ENCODE data around the gene TMEM190.

Gene TMEM190

GRCh38 chr19:55353803-55354697 is 22.6 kb upstream of the TMEM190 start:
- H3K9me3 ChIP-seq (ENCODE audit: control insufficient read depth, low read depth, low read length) = no peaks in the 10 kb centered on the region
- no peak overlapping the region for H3K27ac ChIP-seq (ENCODE audit: low read length)
- peaks cover 63% of the 10 kb centered on the region for H3K27me3 ChIP-seq (ENCODE audit: control insufficient read depth, insufficient read depth, low read length)
- peaks cover 12% of the 10 kb centered on the region for H3K4me1 ChIP-seq (ENCODE audit: control insufficient read depth, low read depth, low read length)
- H3K9ac ChIP-seq (ENCODE audit: low read length) = no peak overlapping the region
- H3K36me3 ChIP-seq (ENCODE audit: control insufficient read depth, low read depth, low read length) = no peaks in the 10 kb centered on the region
- H3K4me3 ChIP-seq (ENCODE audit: low read length) = peak overlapping the region; percentile 68

- Histone ChIP-seq H3K9ac (ENCODE audit: low read length) (no peak within 1 kb of the TSS), H3K9me3 (ENCODE audit: control insufficient read depth, low read depth, low read length) (no peaks in the 10 kb centered on the region), H3K4me3 (ENCODE audit: low read length) (peak within 1 kb of the TSS; percentile 68), H3K36me3 (ENCODE audit: control insufficient read depth, low read depth, low read length) (no peaks in the 10 kb centered on the region), H3K27ac (ENCODE audit: low read length) (no peak within 1 kb of the TSS), H3K27me3 (ENCODE audit: control insufficient read depth, insufficient read depth, low read length) (peaks cover 63% of the 10 kb centered on the region), H3K4me1 (ENCODE audit: control insufficient read depth, low read depth, low read length) (peaks cover 10% of the 10 kb centered on the region)
Observed at GRCh38 chr19:55354698-55355212, 21.9 kb upstream of the TMEM190 start, which contains the start of gene COX6B2. Gene COX6B2 (minus strand): TSS chr19:55354719. CDS start chr19:55354521, 198 bp downstream.

DNA sequence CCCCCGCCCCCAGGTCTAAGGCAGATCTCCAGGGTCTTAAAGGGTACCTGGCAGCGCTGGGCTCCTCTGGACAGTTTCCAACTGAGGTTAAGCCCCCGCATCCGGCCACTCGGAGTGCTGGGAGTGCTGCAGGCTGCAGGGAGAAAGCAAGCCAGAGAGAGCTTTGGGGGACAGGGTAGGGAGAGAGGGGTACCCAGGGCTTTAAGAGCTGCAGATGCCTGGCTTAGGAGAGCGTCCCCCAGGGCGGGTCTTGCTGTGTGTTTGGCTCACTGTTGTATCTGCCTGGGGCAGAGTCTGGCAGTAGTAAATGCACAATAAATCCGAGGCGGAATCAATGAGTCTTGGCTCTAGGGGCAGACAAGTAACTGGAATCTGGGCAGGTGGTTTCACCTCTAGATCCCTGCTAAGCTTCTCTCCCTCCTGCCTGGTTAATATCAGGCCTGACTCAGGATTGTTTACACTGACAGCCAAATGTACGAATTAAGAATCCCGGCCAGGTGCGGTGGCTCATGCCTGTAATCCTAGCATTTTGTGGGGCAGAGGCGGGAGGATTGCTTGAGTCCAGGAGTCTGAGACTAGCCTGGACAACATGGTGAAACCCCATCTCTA is 21.3 kb upstream of the TMEM190 start:
- H3K9me3 ChIP-seq (ENCODE audit: control insufficient read depth, low read depth, low read length) = no peaks in the 10 kb centered on the region
- no peak overlapping the region for H3K9ac ChIP-seq (ENCODE audit: low read length)
- H3K4me3 ChIP-seq (ENCODE audit: low read length) = no peak overlapping the region
- H3K27ac ChIP-seq (ENCODE audit: low read length) = no peak overlapping the region
- no peaks in the 10 kb centered on the region for H3K36me3 ChIP-seq (ENCODE audit: control insufficient read depth, low read depth, low read length)
- peaks cover 10% of the 10 kb centered on the region for H3K4me1 ChIP-seq (ENCODE audit: control insufficient read depth, low read depth, low read length)
- H3K27me3 ChIP-seq (ENCODE audit: control insufficient read depth, insufficient read depth, low read length) = peaks cover 63% of the 10 kb centered on the region

- no peak overlapping the region for H3K27ac ChIP-seq (ENCODE audit: low read length)
- no peak overlapping the region for H3K4me3 ChIP-seq (ENCODE audit: low read length)
- no peaks in the 10 kb centered on the region for H3K36me3 ChIP-seq (ENCODE audit: control insufficient read depth, low read depth, low read length)
- H3K9ac ChIP-seq (ENCODE audit: low read length) = no peak overlapping the region
- H3K9me3 ChIP-seq (ENCODE audit: control insufficient read depth, low read depth, low read length) = no peaks in the 10 kb centered on the region
- peaks cover 6% of the 10 kb centered on the region for H3K4me1 ChIP-seq (ENCODE audit: control insufficient read depth, low read depth, low read length)
- H3K27me3 ChIP-seq (ENCODE audit: control insufficient read depth, insufficient read depth, low read length) = peaks cover 36% of the 10 kb centered on the region
Observed at GRCh38 chr19:55358493-55358892, 18.1 kb upstream of the TMEM190 start.

GRCh38 chr19:55358943-55359908 is 17.4 kb upstream of the TMEM190 start:
- H3K27me3 ChIP-seq (ENCODE audit: control insufficient read depth, insufficient read depth, low read length) = peaks cover 35% of the 10 kb centered on the region

DNA sequence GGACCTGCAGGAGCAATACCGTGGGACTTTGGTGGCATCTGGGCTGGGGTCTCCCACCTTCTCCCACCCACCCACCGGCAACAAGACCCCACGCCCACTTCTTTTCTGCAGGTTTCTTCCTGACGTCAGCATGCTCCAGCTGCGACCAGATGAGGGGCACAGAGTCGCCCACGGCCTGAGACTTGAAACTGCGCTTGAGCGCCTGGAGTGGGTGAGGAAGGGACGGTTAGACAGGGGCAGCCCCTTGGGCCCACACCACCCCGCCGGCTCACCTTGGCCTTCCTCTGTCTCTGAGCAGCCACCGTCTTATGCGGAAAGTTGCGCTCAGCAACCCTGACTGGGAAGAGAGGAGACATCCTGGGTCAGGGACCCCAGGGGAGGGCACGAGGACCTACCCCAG is 15.7 kb upstream of the TMEM190 start:
- no peaks in the 10 kb centered on the region for H3K36me3 ChIP-seq (ENCODE audit: control insufficient read depth, low read depth, low read length)
- peaks cover 4% of the 10 kb centered on the region for H3K4me1 ChIP-seq (ENCODE audit: control insufficient read depth, low read depth, low read length)
- H3K9me3 ChIP-seq (ENCODE audit: control insufficient read depth, low read depth, low read length) = no peaks in the 10 kb centered on the region
- peaks cover 20% of the 10 kb centered on the region for H3K27me3 ChIP-seq (ENCODE audit: control insufficient read depth, insufficient read depth, low read length)
- H3K27ac ChIP-seq (ENCODE audit: low read length) = no peak overlapping the region
- no peak overlapping the region for H3K4me3 ChIP-seq (ENCODE audit: low read length)
- H3K9ac ChIP-seq (ENCODE audit: low read length) = no peak overlapping the region

More at GRCh38 chr19:55358943-55359908, 17.4 kb upstream of the TMEM190 start:
- no peak overlapping the region for H3K4me3 ChIP-seq (ENCODE audit: low read length)
- H3K9ac ChIP-seq (ENCODE audit: low read length) = no peak overlapping the region
- H3K27ac ChIP-seq (ENCODE audit: low read length) = no peak overlapping the region
- H3K4me1 ChIP-seq (ENCODE audit: control insufficient read depth, low read depth, low read length) = peaks cover 4% of the 10 kb centered on the region
- no peaks in the 10 kb centered on the region for H3K36me3 ChIP-seq (ENCODE audit: control insufficient read depth, low read depth, low read length)
- no peaks in the 10 kb centered on the region for H3K9me3 ChIP-seq (ENCODE audit: control insufficient read depth, low read depth, low read length)

DNA sequence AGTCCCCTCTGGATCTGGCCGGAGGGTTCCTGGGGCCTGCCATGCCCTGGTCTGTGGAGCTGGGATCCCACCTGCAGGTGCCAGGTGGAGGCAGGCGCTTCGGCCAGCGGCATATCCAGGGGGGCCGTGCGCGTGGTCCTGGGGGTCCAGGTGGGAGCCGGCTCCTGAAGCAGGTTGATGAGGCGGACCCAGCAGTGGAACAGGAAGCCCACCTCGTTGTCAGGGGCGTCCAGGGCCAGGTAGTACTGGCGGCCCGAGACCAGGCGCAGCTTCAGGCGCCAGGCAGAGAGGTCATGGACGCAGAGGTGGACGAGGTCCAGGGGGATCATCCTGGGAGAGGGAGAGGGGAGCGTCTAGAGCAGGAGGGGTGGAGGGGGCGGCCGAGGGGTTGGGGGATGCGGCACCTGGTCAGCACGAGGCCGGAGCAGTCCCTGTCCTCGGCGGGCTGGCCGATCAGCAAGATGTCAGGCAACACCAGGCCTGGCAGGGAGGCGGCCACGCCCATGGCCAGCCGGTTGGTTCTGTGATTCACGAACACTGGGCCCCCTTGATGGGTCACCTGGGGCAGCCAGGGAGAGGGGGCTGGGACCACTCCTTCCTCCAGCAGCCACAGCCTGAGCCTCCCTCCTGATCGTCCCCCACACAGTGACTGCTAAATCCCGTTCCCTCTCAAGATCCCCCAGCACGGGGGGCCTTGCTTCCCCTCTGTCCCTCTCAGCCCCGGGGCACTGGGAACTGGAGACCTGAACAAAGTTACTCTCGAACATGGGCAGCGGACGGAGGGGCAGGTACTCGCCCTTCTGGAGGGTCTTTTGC is 14.2 kb upstream of the TMEM190 start:
- peaks cover 4% of the 10 kb centered on the region for H3K4me1 ChIP-seq (ENCODE audit: control insufficient read depth, low read depth, low read length)
- no peaks in the 10 kb centered on the region for H3K9me3 ChIP-seq (ENCODE audit: control insufficient read depth, low read depth, low read length)
- H3K36me3 ChIP-seq (ENCODE audit: control insufficient read depth, low read depth, low read length) = no peaks in the 10 kb centered on the region
- H3K9ac ChIP-seq (ENCODE audit: low read length) = no peak overlapping the region
- no peak overlapping the region for H3K4me3 ChIP-seq (ENCODE audit: low read length)
- peaks cover 5% of the 10 kb centered on the region for H3K27me3 ChIP-seq (ENCODE audit: control insufficient read depth, insufficient read depth, low read length)
- no peak overlapping the region for H3K27ac ChIP-seq (ENCODE audit: low read length)

DNA sequence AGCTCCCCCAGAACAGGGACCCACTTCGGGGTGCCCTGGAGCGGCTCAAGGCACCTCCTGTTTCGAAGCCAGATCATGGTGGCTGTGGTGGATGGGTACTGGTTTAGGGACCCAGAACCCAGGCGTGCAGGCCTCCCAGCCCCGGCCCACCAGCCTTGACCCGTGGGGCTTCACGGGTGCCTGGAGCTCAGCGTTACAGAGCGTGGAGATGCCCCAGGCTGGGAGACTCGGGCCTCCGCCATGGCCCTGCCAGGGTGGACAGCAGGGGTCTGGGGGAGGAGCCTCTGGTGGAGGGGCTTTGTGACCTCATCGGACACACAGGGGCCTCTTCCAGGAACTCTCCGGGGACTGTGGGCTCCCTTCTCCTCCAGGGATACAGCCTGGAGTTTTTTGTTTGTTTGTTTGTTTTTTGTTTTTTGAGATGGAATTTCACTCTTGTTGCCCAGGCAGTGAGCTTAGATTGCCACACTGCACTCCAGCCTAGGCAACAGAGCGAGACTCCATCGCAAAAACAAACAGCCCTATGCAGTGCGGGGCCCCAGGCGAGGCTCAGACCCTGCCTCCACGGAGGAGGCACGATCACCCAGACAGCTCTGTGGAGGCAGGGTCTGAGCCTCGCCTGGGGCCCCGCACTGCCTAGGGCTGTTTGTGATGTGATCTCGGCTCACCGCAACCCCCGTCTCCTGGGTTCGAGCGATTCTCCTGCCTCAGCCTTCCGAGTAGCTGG is 13.5 kb upstream of the TMEM190 start, which contains the start of gene GARIN5B:
GARIN5B (minus strand) TSS at position 271 of the 727 bp plus-strand sequence; CDS start at position 77, 194 bp downstream.
- peaks cover 10% of the 10 kb centered on the region for H3K27me3 ChIP-seq (ENCODE audit: control insufficient read depth, insufficient read depth, low read length)
- H3K27ac ChIP-seq (ENCODE audit: low read length) = no peak within 1 kb of the TSS
- H3K9ac ChIP-seq (ENCODE audit: low read length) = no peak within 1 kb of the TSS
- no peaks in the 10 kb centered on the region for H3K36me3 ChIP-seq (ENCODE audit: control insufficient read depth, low read depth, low read length)
- H3K4me3 ChIP-seq (ENCODE audit: low read length) = no peak within 1 kb of the TSS
- peaks cover 4% of the 10 kb centered on the region for H3K4me1 ChIP-seq (ENCODE audit: control insufficient read depth, low read depth, low read length)
- H3K9me3 ChIP-seq (ENCODE audit: control insufficient read depth, low read depth, low read length) = no peaks in the 10 kb centered on the region

GRCh38 chr19:55365245-55365644 is 11.4 kb upstream of the TMEM190 start:
- H3K27ac ChIP-seq (ENCODE audit: low read length) = no peak overlapping the region
- H3K9ac ChIP-seq (ENCODE audit: low read length) = no peak overlapping the region
- H3K4me1 ChIP-seq (ENCODE audit: control insufficient read depth, low read depth, low read length) = peaks cover 4% of the 10 kb centered on the region
- H3K9me3 ChIP-seq (ENCODE audit: control insufficient read depth, low read depth, low read length) = no peaks in the 10 kb centered on the region
- H3K36me3 ChIP-seq (ENCODE audit: control insufficient read depth, low read depth, low read length) = no peaks in the 10 kb centered on the region
- no peak overlapping the region for H3K4me3 ChIP-seq (ENCODE audit: low read length)
- H3K27me3 ChIP-seq (ENCODE audit: control insufficient read depth, insufficient read depth, low read length) = peaks cover 24% of the 10 kb centered on the region

DNA sequence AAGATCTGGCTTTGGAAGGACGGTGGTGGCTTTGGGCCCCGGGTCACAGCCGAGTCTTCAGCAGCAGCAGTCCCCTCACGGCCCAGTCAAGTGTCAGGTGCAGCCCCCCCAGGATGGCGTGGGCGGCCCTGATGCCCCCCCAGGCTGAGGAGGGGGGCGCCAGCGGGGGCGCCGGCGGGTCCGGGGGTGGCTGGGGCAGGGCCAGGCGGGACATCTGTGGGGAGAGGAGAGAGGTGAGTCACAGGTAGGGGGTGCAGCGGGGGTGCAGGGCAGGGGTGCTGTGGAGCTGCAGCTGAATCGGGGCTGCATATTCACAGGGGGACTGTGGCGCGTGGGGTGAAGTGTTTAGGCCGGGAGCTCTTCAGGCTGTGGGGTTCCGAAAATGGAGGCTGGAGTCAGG is 10.7 kb upstream of the TMEM190 start:
- Histone ChIP-seq H3K4me3 (ENCODE audit: low read length) (no peak overlapping the region), H3K4me1 (ENCODE audit: control insufficient read depth, low read depth, low read length) (peaks cover 4% of the 10 kb centered on the region), H3K9ac (ENCODE audit: low read length) (no peak overlapping the region), H3K36me3 (ENCODE audit: control insufficient read depth, low read depth, low read length) (no peaks in the 10 kb centered on the region), H3K27ac (ENCODE audit: low read length) (no peak overlapping the region), H3K27me3 (ENCODE audit: control insufficient read depth, insufficient read depth, low read length) (peaks cover 30% of the 10 kb centered on the region), H3K9me3 (ENCODE audit: control insufficient read depth, low read depth, low read length) (no peaks in the 10 kb centered on the region)
